Choroid plexus epithelial cell (primary cell): ENCODE measurements around the gene SH3BP1.

ENCODE experiments used
- DNase-seq: peaks from one replicate; pipeline ENCODE4 v3.0.0-alpha.2; 2010; ENCODE audit warnings: low read depth
- H3K4me3 ChIP-seq: 2 replicates; pipeline ENCODE4 v1.5.1; 2011; ENCODE audit warnings: low read depth, mild to moderate bottlenecking, control low read depth, low read length, moderate library complexity
- CTCF ChIP-seq: conservative IDR thresholded peaks from 2 replicates; pipeline ENCODE4 v1.5.1; 2011; ENCODE audit warnings: low read depth, mild to moderate bottlenecking, control low read depth, inconsistent platforms, low read length, moderate library complexity

Gene SH3BP1

GRCh38 chr22:37665487-37665886 is 26.0 kb downstream of the SH3BP1 start:
- no peak for TF ChIP-seq CTCF
- no peak overlapping the region for H3K4me3 ChIP-seq
- no peak for DNase-seq

- DNase-seq = no peak
These were observed 30.1 kb downstream of the SH3BP1 start for GRCh38 chr22:37669586-37669985.

GRCh38 chr22:37672206-37672919 is 32.9 kb downstream of the SH3BP1 start:
- DNase-seq = no peak
- TF ChIP-seq CTCF = no peak
- no peak overlapping the region for H3K4me3 ChIP-seq

More at GRCh38 chr22:37669586-37669985, 30.1 kb downstream of the SH3BP1 start:
- no peak overlapping the region for H3K4me3 ChIP-seq
- no peak for TF ChIP-seq CTCF

- no peak for TF ChIP-seq CTCF
- no peak overlapping the region for H3K4me3 ChIP-seq
- DNase-seq = no peak
These were observed 33.5 kb downstream of the SH3BP1 start for GRCh38 chr22:37672920-37673455.

- DNase-seq = no peak
- no peak overlapping the region for H3K4me3 ChIP-seq
- no peak for TF ChIP-seq CTCF
These were observed 34.8 kb downstream of the SH3BP1 start for GRCh38 chr22:37674248-37674647.

GRCh38 chr22:37674951-37675929 is 35.8 kb downstream of the SH3BP1 start, which contains the start of gene LGALS1:
Gene LGALS1, plus strand, starts transcription at chr22:37675636. Its CDS starts 67 bp downstream, at chr22:37675703.
- peak; percentile 97 for DNase-seq
- peak within 1 kb of the TSS; percentile 80 for H3K4me3 ChIP-seq
- TF ChIP-seq CTCF = peak; percentile 41
